NCI-H187 (cell line): ENCODE results near the gene UBE2I.

Source experiments
- DNase-seq, 2 experiments: peaks; one replicate each; lab custom pipeline; 2025; lab: John Stamatoyannopoulos, UW

The UBE2I gene

DNA sequence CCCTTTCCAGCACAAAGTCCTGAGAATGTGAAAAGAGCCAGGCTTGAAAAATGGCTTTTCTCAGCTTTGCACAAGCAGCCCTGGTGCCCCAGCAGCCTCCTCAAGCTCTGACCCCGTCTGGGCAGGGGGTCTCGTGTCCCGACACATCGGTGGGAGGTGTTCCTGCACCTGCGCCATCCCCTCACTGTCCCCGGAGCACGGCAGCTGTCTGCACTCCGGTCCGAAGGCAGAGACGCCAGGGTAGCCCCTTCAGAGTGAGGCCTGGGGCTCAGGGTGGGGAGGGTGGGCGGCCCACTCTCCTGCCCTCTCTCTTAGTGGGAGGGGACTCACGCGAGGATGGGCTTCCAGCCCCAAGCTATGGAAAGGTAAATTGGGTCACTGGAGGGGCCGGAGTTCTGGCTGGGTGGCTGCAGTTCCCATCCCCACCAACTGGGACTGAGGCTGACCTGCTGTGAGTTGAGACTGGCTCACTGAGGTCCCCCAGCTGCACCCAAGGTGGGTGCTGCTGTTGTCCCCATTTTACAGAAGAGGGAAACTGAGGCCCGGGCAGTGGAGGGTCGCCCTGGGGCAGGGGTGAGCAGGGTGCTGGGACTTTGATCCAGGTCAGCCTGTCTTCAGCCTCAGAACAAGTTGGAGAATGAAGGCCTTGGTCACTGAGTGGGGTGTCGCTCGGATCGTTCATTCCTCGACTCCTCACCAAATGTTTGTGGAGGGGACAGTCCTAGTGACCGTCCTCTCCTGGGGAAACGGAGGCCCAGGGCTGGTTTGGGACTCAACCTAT is 21.7 kb downstream of the UBE2I start:
- DNase-seq: no peak

GRCh38 chr16:1331712-1332617 is 22.5 kb downstream of the UBE2I start:
- no peak for DNase-seq

DNA sequence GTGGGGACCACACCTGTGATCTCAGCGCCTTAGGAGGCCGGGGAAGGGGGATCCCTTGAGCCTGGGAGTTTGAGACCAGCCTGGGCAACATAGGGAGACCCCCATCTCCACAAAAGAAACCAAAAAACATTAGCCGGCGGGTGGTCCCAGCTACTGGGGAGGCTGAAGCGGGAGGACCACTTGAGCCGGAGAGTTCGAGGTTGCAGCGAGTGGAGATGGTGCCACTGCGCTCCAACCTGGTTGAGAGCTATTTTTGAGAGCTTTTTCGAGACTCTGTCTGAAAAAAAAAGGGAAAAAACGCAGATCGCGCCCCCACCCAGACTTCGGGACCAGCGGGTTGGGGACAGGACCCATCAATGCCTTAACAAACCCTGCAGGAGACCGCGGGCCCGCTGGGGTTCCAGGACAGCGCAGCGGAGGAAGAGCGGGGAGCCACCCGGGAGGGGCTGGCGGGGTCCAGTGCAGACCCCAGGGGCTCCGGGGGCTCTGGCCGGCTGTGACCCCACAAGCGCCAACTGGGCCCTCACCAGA is 23.2 kb downstream of the UBE2I start:
- DNase-seq: no peak

- no peak for DNase-seq
Measured at GRCh38 chr16:1333149-1333812, 23.8 kb downstream of the UBE2I start, which contains the start of gene BAIAP3. BAIAP3 (plus strand) TSS chr16:1333645; CDS start chr16:1338550, 4,905 bp downstream.

- DNase-seq: no peak
Measured at GRCh38 chr16:1333854-1334700, 24.6 kb downstream of the UBE2I start.

GRCh38 chr16:1334739-1335138 is 25.3 kb downstream of the UBE2I start:
- DNase-seq: no peak

DNA sequence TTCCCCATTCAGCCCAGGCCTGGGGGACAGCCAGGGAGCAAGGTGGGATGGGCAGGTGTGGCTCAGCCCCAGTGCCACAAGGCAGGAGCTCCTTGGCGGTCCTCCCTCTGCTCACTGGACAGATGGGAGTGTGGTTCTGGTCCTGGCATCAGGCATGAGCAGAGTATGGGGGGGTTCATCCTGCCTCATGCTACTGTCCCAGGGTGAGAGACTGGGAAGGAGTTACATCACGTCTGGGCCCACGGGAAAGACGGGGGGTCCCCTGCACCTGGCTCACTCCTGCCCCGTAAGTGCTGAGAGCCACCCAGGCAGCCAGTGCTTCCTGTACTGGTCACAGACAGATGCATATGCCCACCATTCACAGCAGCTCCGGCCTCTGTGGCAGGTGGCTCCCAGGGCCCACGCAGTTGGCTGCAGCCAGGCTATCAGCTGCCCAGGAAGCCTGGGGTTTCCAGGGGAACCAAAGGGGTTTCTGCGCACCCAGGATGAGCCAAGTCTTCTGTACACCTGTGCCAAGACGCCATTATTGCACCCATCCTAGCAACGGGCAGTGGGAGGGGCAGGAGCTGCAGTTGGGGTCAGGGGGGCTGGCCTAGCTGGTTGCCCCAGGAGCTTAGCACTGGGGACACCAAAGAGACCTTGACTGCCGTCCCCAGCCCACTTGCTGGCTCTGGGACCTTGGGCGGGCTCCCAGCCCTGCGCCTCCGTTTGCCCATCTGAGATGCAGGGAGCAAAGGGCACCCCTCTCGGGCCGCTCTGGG is 26.0 kb downstream of the UBE2I start:
- DNase-seq: no peak

GRCh38 chr16:1335996-1336395 is 26.6 kb downstream of the UBE2I start:
- DNase-seq: no peak

DNA sequence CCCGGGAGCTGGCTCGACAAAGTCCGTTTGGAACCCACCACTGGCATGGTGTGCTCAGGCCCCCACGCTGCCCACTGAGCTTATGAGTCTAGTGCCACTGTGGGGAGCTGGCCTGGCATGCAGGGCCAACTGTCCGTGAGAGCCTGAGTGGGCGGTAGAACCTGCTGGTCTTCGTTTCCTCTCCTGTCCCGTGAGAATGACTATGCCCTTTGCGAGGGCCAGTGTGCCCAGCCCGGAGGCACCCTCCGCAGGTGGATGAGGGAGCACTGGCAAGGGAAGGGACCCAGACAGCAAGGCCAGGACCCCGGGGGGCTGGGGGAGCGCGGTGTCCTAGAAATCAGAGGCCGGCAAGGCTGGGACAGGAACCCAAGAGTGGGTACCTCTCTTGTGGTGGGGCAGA is 27.2 kb downstream of the UBE2I start:
- no peak for DNase-seq

GRCh38 chr16:1337486-1337885 is 28.1 kb downstream of the UBE2I start:
- no peak for DNase-seq

DNA sequence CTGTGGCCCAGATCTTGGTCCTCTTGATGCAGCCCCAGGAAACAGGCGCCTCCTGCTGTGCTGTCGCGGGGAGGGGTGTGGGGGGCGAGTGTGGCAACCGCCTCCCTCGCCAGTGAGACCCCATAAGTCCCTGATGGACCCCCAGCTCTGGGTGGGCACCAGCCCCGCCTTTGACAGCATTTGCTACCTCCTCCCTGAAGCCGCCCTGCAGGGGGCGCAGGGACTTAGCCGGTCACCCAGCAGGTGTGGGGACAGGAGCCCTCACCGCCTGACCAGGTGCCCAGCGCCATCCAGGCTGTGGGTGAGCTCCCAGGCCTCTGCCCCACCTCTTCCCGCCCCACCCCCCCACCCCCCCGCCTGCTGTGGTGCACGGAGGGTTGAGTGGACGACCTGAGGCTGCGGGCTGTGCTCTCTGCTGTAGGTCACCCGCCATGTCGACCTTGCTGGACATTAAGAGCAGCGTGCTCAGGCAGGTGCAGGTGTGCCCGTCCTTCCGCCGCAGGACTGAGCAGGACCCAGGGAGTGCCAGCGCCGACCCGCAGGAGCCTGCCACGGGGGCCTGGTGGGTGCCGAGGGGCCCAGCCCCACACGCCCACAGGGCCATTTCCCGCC is 28.8 kb downstream of the UBE2I start:
- no peak for DNase-seq

DNA sequence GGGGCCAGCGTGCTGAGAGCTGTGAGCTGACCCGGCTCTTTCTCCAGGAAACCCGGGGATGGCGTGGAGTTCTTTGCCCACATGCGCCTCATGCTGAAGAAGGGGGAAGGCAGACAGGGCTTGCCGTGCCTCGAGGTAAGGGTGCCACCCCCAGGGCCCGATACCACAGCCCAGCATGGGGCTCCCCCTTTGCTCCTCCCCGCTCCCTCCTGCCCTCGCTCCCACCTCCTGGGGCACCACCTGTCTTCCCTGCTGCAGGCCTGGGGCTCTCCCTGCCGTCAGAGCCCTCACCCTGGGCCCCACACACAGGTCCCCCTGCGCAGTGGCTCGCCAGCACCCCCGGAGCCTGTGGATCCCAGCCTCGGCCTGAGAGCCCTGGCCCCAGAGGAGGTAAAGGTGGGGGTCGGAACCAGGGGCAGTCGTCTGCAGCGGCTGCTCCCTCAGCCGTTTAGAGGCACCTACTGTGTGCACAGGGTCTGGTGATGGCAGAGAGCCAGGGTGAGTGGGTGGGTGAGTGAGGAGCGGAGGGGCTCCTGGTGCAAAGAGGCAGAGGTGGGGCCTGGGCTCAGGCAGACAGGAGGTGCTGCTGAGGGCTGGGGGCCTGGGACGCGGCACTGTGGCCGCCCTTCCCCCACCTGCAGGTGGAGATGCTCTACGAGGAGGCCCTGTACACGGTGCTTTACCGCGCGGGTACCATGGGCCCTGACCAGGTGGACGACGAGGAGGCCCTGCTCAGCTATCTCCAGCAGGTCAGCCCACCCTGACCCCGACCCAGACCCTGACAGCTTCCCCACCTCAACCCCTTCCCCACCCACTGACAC is 29.6 kb downstream of the UBE2I start:
- no peak for DNase-seq

GRCh38 chr16:1340730-1341494 is 31.5 kb downstream of the UBE2I start:
- no peak for DNase-seq

- no peak for DNase-seq
Measured at GRCh38 chr16:1341495-1342420, 32.3 kb downstream of the UBE2I start.

- DNase-seq: peak; percentile 99
Measured at GRCh38 chr16:1342526-1343427, 33.3 kb downstream of the UBE2I start.
